Common myeloid progenitor, CD34-positive (primary cell): ENCODE data around the gene ZFP92.

Experiments
- CTCF ChIA-PET: fragments of 350-600 bp; sonication (Branson Sonifier 250); formaldehyde crosslinking; loops from one replicate; lab custom pipeline; 2021; ENCODE audit warnings: antibody characterized with exemption; lab: Charles Lee
- POLR2A ChIA-PET: fragments of 350-600 bp; sonication (Branson Sonifier 250); formaldehyde crosslinking; loops from one replicate; lab custom pipeline; 2021; ENCODE audit warnings: antibody characterized with exemption; lab: Charles Lee
- DNase-seq, 3 donors: peaks; one replicate each; pipeline versions ENCODE4 v3.0.0 to v3.0.0-alpha.2; 2013
- H3K27ac ChIP-seq, 2 experiments: 1 replicate in 1 of 2; 2 replicates in 1 of 2; pipeline ENCODE4 v1.7.0; 2013; ENCODE audit warnings: inconsistent platforms in 2 of 2, low read length in 2 of 2, mild to moderate bottlenecking in 2 of 2, low read depth in 1 of 2, moderate library complexity in 1 of 2; ENCODE audit not compliant: severe bottlenecking in 2 of 2, insufficient read depth in 1 of 2, poor library complexity in 1 of 2
- H3K27me3 ChIP-seq, 5 experiments: replicated peaks in 2 of 5; 1 replicate in 3 of 5; 2 replicates in 2 of 5; pipeline versions ENCODE4 v1.6.1 to v1.7.0; 2013; ENCODE audit warnings: low read length in 4 of 5, mild to moderate bottlenecking in 2 of 5, moderate library complexity in 2 of 5, inconsistent platforms in 1 of 5; ENCODE audit not compliant: insufficient read depth in 5 of 5, control insufficient read depth in 4 of 5
- H3K36me3 ChIP-seq, 4 experiments: 1 replicate in 2 of 4; 2 replicates in 2 of 4; pipeline versions ENCODE4 v1.6.1 to v1.7.0; 2013; ENCODE audit warnings: low read length in 3 of 4, control low read depth in 1 of 4, mild to moderate bottlenecking in 1 of 4; ENCODE audit not compliant: control insufficient read depth in 4 of 4, insufficient read depth in 4 of 4
- H3K4me1 ChIP-seq, 4 experiments: 1 replicate in 3 of 4; 2 replicates in 1 of 4; pipeline versions ENCODE4 v1.6.1 to v1.7.1; 2013; ENCODE audit warnings: low read length in 3 of 4, mild to moderate bottlenecking in 3 of 4, control low read depth in 1 of 4, inconsistent platforms in 1 of 4, moderate library complexity in 1 of 4; ENCODE audit not compliant: control insufficient read depth in 4 of 4, insufficient read depth in 4 of 4; ENCODE audit errors: control extremely low read depth in 1 of 4
- H3K4me3 ChIP-seq, 7 experiments: 1 replicate in 4 of 7; 2 replicates in 3 of 7; pipeline versions ENCODE4 v1.5.1 to v1.7.0; 2013; ENCODE audit warnings: mild to moderate bottlenecking in 7 of 7, low read length in 6 of 7, moderate library complexity in 6 of 7, inconsistent platforms in 2 of 7, low read depth in 2 of 7, control low read depth in 1 of 7; ENCODE audit not compliant: insufficient read depth in 4 of 7, control insufficient read depth in 1 of 7; ENCODE audit errors: extremely low read depth in 1 of 7
- H3K9me3 ChIP-seq, 5 experiments: 1 replicate in 4 of 5; 2 replicates in 1 of 5; pipeline versions ENCODE4 v1.6.1 to v1.7.1; 2013; ENCODE audit warnings: low read length in 4 of 5, mild to moderate bottlenecking in 2 of 5, inconsistent platforms in 1 of 5, low read depth in 1 of 5, moderate library complexity in 1 of 5; ENCODE audit not compliant: control insufficient read depth in 4 of 5, insufficient read depth in 2 of 5; ENCODE audit errors: control extremely low read depth in 1 of 5
- WGBS: methylation state at CpG from one replicate; pipeline ENCODE4 v1.1.5; 2013; ENCODE audit not compliant: insufficient coverage; 5-methylcytosine and 5-hydroxymethylcytosine counted together

The ZFP92 gene

DNA sequence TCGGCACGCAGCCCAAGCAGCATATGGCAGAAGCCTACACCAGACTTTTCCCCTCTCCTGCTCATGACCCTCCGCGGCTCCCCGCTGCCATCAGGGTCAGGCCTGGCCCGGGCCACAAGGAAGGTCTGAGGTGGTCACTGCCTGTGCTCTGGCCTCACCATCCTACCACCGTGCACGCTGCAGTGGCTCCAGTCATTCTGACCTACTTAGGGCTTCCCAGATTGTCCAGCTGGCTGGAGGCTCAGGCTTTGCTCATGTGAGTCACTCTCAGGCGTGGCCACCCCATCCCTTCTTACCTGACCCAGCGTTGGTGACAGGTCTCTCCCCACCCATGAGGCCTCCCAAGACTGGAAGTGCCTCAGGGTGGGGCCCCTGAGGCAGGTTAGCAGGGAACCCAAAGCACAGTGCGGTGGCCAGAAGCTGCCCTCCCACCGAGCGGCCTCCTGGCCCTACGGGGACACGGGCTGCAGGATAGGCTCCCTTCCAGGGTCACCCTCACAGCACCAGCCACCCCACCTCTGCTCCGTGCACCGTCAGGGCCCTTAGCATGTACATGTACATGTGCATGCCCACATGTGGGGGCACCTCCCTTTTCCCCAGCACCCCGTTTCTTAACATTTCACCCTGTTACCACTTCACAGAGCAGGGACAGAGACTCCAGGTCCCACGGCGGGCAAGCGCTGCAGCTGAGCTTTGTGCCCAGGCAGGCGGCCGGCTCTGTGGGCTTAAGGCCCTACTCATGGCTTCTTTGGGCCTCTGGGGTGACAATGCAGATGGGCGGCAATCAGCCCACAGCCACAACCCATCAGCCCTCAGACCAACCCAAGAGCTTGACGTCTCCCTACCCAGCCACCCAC lies 32.4 kb downstream of the ZFP92 start:
- Histone ChIP-seq H3K27me3 (peaks cover 0 to 2% (median 0%) of the 10 kb centered on the region in 5 experiments), H3K4me3 (no peak overlapping the region), H3K4me1 (peaks cover 0 to 5% (median 0%) of the 10 kb centered on the region in 4 experiments), H3K9me3 (peaks cover 0 to 4% (median 0%) of the 10 kb centered on the region in 5 experiments), H3K27ac (no peak overlapping the region), H3K36me3 (no peaks in the 10 kb centered on the region)
- POLR2A ChIA-PET = no interaction called here
- 87% methylated on average over 19 of the region's 25 CpGs for WGBS
- no peak for DNase-seq
- CTCF ChIA-PET = interaction anchor here (1.5 kb wide), 1 partner anchor 18 kb away, joined by 3 read pairs; no protein-coding TSS in a partner anchor

DNA sequence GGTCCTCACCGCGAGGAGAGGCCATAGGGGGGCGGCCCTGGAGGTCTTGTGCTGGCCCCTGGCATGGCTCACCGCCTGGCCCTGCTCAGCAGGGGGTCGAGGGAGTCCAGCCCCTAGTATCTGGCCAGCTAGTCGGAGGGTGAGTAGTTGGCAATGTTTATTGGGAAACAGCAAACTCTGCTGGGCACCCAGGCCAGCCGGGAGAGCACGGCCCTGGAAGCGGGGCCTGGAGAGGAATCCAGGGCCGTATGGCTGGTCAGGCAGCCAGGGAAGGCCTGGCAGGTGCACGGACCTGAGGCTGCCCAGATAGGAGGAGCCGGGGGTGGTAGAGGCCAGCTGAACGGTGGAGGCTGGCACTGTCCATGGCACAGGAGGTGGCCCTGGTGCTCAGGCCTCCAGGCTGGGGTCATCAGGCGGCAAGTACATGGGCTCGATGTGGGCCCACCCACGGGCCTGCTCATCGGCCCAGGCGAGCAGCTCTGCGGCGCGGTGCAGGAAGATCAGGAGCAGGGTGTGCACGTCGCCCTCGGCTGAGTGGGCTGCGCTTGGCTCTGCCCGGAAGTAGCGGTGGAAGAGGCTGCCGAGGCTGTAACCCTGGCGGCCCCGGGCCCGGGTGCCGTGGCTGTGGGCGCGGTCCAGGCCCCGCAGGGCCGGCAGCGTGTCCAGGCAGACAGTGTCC lies 33.2 kb downstream of the ZFP92 start:
- no peak overlapping the region for H3K4me3 ChIP-seq
- no peak for DNase-seq
- H3K4me1 ChIP-seq = peaks cover 0 to 5% (median 0%) of the 10 kb centered on the region in 4 experiments
- WGBS = 96% methylated on average over 35 of the region's 37 CpGs
- ChIA-PET POLR2A (no interaction called here), CTCF (interaction anchor here (1.5 kb wide), 1 partner anchor 17 kb away, joined by 3 read pairs; no protein-coding TSS in a partner anchor)
- peaks cover 0 to 4% (median 0%) of the 10 kb centered on the region in 5 experiments for H3K9me3 ChIP-seq
- H3K27ac ChIP-seq = no peak overlapping the region
- H3K27me3 ChIP-seq = peaks cover 0 to 4% (median 0%) of the 10 kb centered on the region in 5 experiments
- no peaks in the 10 kb centered on the region for H3K36me3 ChIP-seq

DNA sequence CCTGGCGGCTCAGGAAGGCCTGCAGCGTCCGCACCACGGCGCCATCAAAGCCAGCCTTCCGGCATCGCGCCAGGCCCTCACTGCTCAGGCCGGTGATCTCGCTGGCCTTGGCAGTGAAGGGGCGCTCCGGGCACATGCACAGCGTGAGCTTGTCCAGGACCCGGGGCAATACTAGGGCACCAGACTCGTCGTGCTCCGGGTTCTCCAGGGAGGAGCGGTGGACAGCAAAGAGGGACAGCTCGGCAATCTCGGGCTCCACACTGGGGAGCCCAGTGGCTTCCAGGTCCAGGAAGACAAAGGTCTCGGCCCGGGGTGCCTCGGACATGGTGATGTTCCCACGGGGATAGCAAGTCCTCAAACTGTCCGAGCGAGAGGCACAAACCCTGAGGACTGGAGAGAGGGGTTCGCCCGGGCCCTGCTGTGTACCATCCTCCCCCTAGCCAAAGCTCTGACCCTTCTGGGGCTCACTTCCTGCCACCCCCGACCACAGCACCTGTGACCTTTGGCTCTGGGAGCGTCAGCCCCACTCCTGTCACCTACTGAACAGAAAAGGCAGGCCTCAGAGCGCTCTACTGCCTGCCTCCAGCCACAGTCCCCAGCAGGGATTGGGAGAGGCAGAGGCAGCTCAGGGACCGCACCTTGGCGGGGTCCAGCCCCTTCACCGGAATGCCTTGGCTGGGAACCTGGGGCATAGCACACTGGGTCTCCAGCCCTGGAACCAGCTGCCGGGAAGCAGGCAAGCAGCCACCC lies 34.0 kb downstream of the ZFP92 start:
- peak overlapping the region in 1 of 7 experiments; percentile 16 for H3K4me3 ChIP-seq
- CTCF ChIA-PET = interaction anchor here (0.8 to 1.2 kb wide), 2 partner anchors 16 to 503 kb away, joined by 3 read pairs; no protein-coding TSS in a partner anchor

DNA sequence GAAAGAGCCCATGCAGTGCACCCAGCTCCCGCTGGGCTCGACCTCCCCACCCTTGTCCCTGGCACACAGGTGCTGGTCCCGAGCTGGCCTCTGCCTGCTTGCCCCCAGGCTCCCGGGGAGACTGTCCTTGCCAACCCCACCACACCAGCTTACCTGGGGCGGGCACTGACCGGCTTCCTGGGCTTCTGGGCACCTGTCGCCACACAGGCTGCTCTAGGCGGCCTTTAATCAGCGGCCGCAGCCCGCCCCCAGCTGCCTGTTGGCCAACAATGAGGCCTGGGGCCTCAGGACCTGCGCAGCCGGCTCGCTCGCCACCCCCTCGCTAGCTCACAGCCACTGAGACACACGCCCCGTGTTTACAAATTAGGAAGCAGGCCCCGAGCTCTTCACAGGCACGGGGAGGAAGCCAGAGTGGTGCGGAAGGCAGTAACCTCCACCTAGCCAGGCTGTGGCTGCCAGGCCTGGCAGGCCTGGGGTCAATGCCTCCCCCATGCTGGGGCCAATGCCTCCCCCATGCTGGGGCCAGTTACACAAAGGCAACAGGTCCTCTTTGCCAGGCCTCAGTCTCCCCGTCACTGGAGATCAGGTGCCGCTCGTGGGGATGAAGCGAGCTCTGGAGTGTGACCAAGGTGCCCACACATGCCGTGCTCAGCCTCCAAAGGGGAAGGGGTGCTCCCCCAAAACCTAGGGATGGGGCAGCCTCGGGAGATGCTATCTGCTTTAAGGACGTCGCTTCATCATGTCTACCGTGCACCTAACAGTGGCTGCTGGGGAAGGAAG lies 34.8 kb downstream of the ZFP92 start, which contains the start of gene TREX2:
Gene TREX2, minus strand, starts transcription at position 201 of the 780 bp plus-strand sequence. CDS start 626 bp downstream, outside the sequence.
- CTCF ChIA-PET = interaction anchor here (0.8 to 1.2 kb wide), 2 partner anchors 15 to 504 kb away, joined by 3 read pairs; no protein-coding TSS in a partner anchor
- Histone ChIP-seq H3K27me3 (peaks cover 0 to 14% (median 0%) of the 10 kb centered on the region in 5 experiments), H3K9me3 (no peaks in the 10 kb centered on the region), H3K36me3 (peaks cover 0 to 5% (median 2%) of the 10 kb centered on the region in 4 experiments), H3K4me3 (peak within 1 kb of the TSS in 1 of 7 experiments; percentile 16), H3K27ac (no peak within 1 kb of the TSS), H3K4me1 (peaks cover 0 to 5% (median 0%) of the 10 kb centered on the region in 4 experiments)
- WGBS = 82% methylated on average over 24 of the region's 30 CpGs
- POLR2A ChIA-PET = interaction anchor here (0.7 kb wide), 1 partner anchor 29 kb away, joined by 3 read pairs; no protein-coding TSS in a partner anchor
- DNase-seq = peak in 2 of 3 donors; percentile 18 to 26

More for the DNA sequence above, 34.0 kb downstream of the ZFP92 start:
- Histone ChIP-seq H3K36me3 (peaks cover 0 to 4% (median 0%) of the 10 kb centered on the region in 4 experiments), H3K4me1 (peaks cover 0 to 5% (median 0%) of the 10 kb centered on the region in 4 experiments), H3K27me3 (peaks cover 0 to 8% (median 0%) of the 10 kb centered on the region in 5 experiments), H3K27ac (no peak overlapping the region), H3K9me3 (no peaks in the 10 kb centered on the region)
- WGBS = 95% methylated on average over 34 of the region's 35 CpGs
- DNase-seq = no peak
- POLR2A ChIA-PET = no interaction called here

DNA sequence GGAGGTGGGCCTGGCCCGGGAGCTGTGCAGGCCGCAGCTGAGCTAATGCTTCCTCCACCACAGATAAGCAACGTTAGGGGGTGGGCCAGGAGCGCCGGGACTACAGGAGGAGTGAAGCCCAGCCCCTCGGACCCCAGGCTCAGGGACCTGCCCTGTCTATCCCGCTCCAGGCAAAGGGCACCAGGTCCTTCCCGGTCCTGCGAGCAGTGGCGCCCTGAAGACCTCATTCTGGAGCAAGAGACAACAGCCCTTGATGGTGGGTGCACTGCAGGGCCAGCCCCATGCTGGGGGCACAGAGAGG lies 35.3 kb downstream of the ZFP92 start:
- CTCF ChIA-PET = interaction anchor here (1.2 kb wide), 1 partner anchor 505 kb away, joined by 3 read pairs; no protein-coding TSS in a partner anchor

More for the DNA sequence above, 35.3 kb downstream of the ZFP92 start:
- POLR2A ChIA-PET = interaction anchor here (0.7 kb wide), 1 partner anchor 28 kb away, joined by 3 read pairs; no protein-coding TSS in a partner anchor
- no peaks in the 10 kb centered on the region for H3K9me3 ChIP-seq
- peak in 1 of 3 donors; percentile 6 for DNase-seq
- no peak overlapping the region for H3K4me3 ChIP-seq
- H3K27me3 ChIP-seq = peaks cover 0 to 14% (median 0%) of the 10 kb centered on the region in 5 experiments
- H3K36me3 ChIP-seq = peaks cover 0 to 7% (median 4%) of the 10 kb centered on the region in 4 experiments
- peaks cover 0 to 5% (median 0%) of the 10 kb centered on the region in 4 experiments for H3K4me1 ChIP-seq
- WGBS = 76% methylated on average over 10 of the region's 10 CpGs
- H3K27ac ChIP-seq = no peak overlapping the region
